GM23338 (cell line): ENCODE results near the gene LEMD2. TPM values are rescaled to one million over a fixed set of nuclear protein-coding genes. Genes with fewer than 3 reads are reported as not detected.
A peak's percentile ranks its signal among the peaks of the same experiment; 100 is the strongest.

Experiments
- ATAC-seq: fragments of 200-7000 bp; cut with Tn5 transposase; 3 replicates; pipeline ENCODE4 v1.9.1; 2020
- DNase-seq: peaks from one replicate; pipeline ENCODE4 v3.0.0-alpha.2; 2015; ENCODE audit warnings: low spot score
- H2AFZ ChIP-seq: fragments of 200-600 bp; sonication (generic); 2 replicates; pipeline ENCODE4 v1.8.0; 2016; ENCODE audit warnings: antibody characterized with exemption, mild to moderate bottlenecking, moderate library complexity
- H3F3A ChIP-seq: fragments of 200-600 bp; sonication (generic); replicated peaks from 2 replicates; pipeline ENCODE4 v1.8.0; 2017; ENCODE audit warnings: antibody characterized with exemption, mixed run types, low read depth
- H3K27ac ChIP-seq: fragments of 200-600 bp; sonication (generic); 2 replicates; pipeline ENCODE4 v1.6.1; 2016; ENCODE audit warnings: low read depth
- H3K27me3 ChIP-seq: fragments of 200-600 bp; sonication (generic); 2 replicates; pipeline ENCODE4 v1.8.0; 2016; ENCODE audit warnings: mild to moderate bottlenecking, mixed run types, moderate library complexity; ENCODE audit not compliant: insufficient read depth
- H3K36me3 ChIP-seq: fragments of 200-600 bp; sonication (generic); 2 replicates; pipeline ENCODE4 v1.8.0; 2016; ENCODE audit warnings: mild to moderate bottlenecking; ENCODE audit not compliant: insufficient read depth
- H3K4me1 ChIP-seq: fragments of 200-600 bp; sonication (generic); 2 replicates; pipeline ENCODE4 v1.8.0; 2016; ENCODE audit warnings: mild to moderate bottlenecking, moderate library complexity; ENCODE audit not compliant: insufficient read depth
- H3K4me2 ChIP-seq: fragments of 200-600 bp; sonication (generic); 2 replicates; pipeline ENCODE4 v1.7.1; 2017; ENCODE audit warnings: mixed run types
- H3K4me3 ChIP-seq: fragments of 200-600 bp; sonication (generic); 2 replicates; pipeline ENCODE4 v1.6.1; 2016; ENCODE audit warnings: mixed run types
- H3K79me2 ChIP-seq: fragments of 200-600 bp; sonication (generic); replicated peaks from 2 replicates; pipeline ENCODE4 v1.8.0; 2017; ENCODE audit warnings: mild to moderate bottlenecking; ENCODE audit not compliant: insufficient read depth
- H3K9me2 ChIP-seq: fragments of 200-600 bp; sonication (generic); 2 replicates; pipeline ENCODE4 v1.8.0; 2017; ENCODE audit not compliant: insufficient read depth
- H4K20me1 ChIP-seq: fragments of 200-600 bp; sonication (generic); replicated peaks from 2 replicates; pipeline ENCODE4 v1.8.0; 2017; ENCODE audit warnings: mild to moderate bottlenecking; ENCODE audit not compliant: insufficient read depth
- H3K27ac Mint-ChIP-seq: 2 replicates; pipeline ENCODE4 v1.8.0; 2020; ENCODE audit warnings: inconsistent platforms, mild to moderate bottlenecking, moderate library complexity, mixed read lengths
- H3K27me3 Mint-ChIP-seq: 3 replicates; pipeline ENCODE4 v1.8.0; 2022; ENCODE audit warnings: low read depth, mild to moderate bottlenecking, moderate library complexity, mixed read lengths, inconsistent platforms; ENCODE audit not compliant: insufficient read depth, poor library complexity
- H3K36me3 Mint-ChIP-seq: 3 replicates; pipeline ENCODE4 v1.8.0; 2021; ENCODE audit warnings: low read depth, mild to moderate bottlenecking, inconsistent platforms, moderate library complexity, mixed read lengths
- H3K4me1 Mint-ChIP-seq: 3 replicates; pipeline ENCODE4 v1.8.0; 2020; ENCODE audit warnings: mild to moderate bottlenecking, inconsistent platforms, mixed read lengths
- H3K4me3 Mint-ChIP-seq: 3 replicates; pipeline ENCODE4 v1.8.0; 2021; ENCODE audit warnings: moderate library complexity, mild to moderate bottlenecking, inconsistent platforms, mixed read lengths
- H3K9me3 Mint-ChIP-seq: 3 replicates; pipeline ENCODE4 v1.8.0; 2020; ENCODE audit warnings: moderate library complexity, mild to moderate bottlenecking, inconsistent platforms, mixed read lengths
- CREB1 ChIP-seq: fragments of 250-450 bp; sonication (Bioruptor Pico); IDR thresholded peaks from 2 replicates; pipeline ENCODE4 v1.5.0; 2020; ENCODE audit warnings: low read depth, mild to moderate bottlenecking, moderate library complexity
- EZH2 ChIP-seq: fragments of 200-600 bp; sonication (generic); IDR thresholded peaks from one replicate; pipeline ENCODE4 v1.8.0; 2017; ENCODE audit warnings: antibody characterized with exemption, mild to moderate bottlenecking, low read depth; ENCODE audit not compliant: unreplicated experiment
- EZH2phosphoT487 ChIP-seq: fragments of 200-600 bp; sonication (generic); IDR thresholded peaks from one replicate; pipeline ENCODE4 v1.8.1; 2018; ENCODE audit warnings: antibody characterized with exemption; ENCODE audit not compliant: unreplicated experiment
- JUNB ChIP-seq: IDR thresholded peaks from one replicate; pipeline ENCODE4 v1.6.1; 2016; ENCODE audit warnings: antibody characterized with exemption; ENCODE audit not compliant: unreplicated experiment
- NANOG ChIP-seq: IDR thresholded peaks from 2 replicates; pipeline ENCODE4 v1.6.1; 2016; ENCODE audit warnings: antibody characterized with exemption, borderline replicate concordance
- POLR2AphosphoS5 ChIP-seq: IDR thresholded peaks from 2 replicates; pipeline ENCODE4 v1.6.1; 2016; ENCODE audit warnings: antibody characterized with exemption, low read depth
- STAT1 ChIP-seq: IDR thresholded peaks from one replicate; pipeline ENCODE4 v1.6.1; 2016; ENCODE audit warnings: antibody characterized with exemption; ENCODE audit not compliant: unreplicated experiment
- ZNF114 ChIP-seq: fragments of 250-450 bp; sonication (Bioruptor Pico); IDR thresholded peaks from 2 replicates; pipeline ENCODE4 v1.5.0; 2020; ENCODE audit warnings: mild to moderate bottlenecking, moderate library complexity
- ZNF331 ChIP-seq: fragments of 250-450 bp; sonication (Bioruptor Pico); IDR thresholded peaks from 2 replicates; pipeline ENCODE4 v1.5.0; 2020; ENCODE audit warnings: low read depth, mild to moderate bottlenecking, moderate library complexity
- polyA plus RNA-seq: library from polyadenylated mRNA; unstranded; fragments of >200 nt; fragmentation: Nextera tagmentation; extraction: Ambion mirVana; gene quantifications from 2 replicates; pipeline ENCODE4 v1.2.1, GENCODE V29; 2016
- total RNA-seq: library from RNA; depleted of rRNA; stranded (reverse); fragments of >200 nt; shearing (Covaris generic); gene quantifications from 2 replicates; pipeline ENCODE4 v1.2.3, GENCODE V29; 2014
- TF ChIP-seq, protein P1 (sequence below), 2 experiments: fragments of 200-600 bp in 1 of 2; sonication (generic) in 1 of 2; conservative IDR thresholded peaks; 2 replicates each; pipeline versions ENCODE4 v1.5.1 to v1.6.1; 2016 to 2017; ENCODE audit warnings: antibody characterized with exemption in 2 of 2, low read depth in 2 of 2, mild to moderate bottlenecking in 2 of 2, moderate library complexity in 1 of 2
- TF ChIP-seq, protein P2 (sequence below): fragments of 250-450 bp; sonication (Bioruptor Pico); IDR thresholded peaks from 2 replicates; pipeline ENCODE4 v1.5.0; 2020; ENCODE audit warnings: mild to moderate bottlenecking, moderate library complexity
- TF ChIP-seq, protein P3 (sequence below): IDR thresholded peaks from 2 replicates; pipeline ENCODE4 v1.6.1; 2016; ENCODE audit warnings: antibody characterized with exemption
- TF ChIP-seq, protein P4 (sequence below): IDR thresholded peaks from one replicate; pipeline ENCODE4 v1.6.1; 2018; ENCODE audit warnings: antibody characterized with exemption; ENCODE audit not compliant: unreplicated experiment

The LEMD2 gene
- total and polyA plus RNA-seq, 2 experiments from 2014 or later, result 28.6 to 64.7 TPM

DNA sequence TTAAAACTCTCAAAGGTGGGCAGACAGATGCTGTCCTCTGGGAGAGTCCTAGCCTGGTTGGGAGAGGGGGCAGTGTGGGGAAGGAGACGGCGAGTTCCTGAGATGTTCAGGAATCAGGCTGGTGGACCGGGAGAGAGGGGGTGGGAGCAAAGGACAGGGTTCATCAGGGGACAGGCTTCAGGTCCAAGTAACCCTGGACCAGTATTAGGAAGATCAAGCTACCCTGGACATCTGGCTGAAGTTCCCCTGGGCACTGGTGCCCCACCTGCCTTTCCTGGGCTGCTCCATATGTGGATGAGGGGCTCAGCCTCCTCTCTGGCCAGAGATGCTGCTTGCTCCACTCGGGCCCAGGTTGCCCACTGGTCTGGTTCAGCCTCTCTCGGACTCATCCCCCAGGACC lies 41.1 kb downstream of the LEMD2 start (continued):
- TF ChIP-seq NANOG, result no peak
- TF ChIP-seq ZNF331 (CRISPR knock-in tag), result no peak
- no peak for TF ChIP-seq POLR2AphosphoS5
- TF ChIP-seq EZH2phosphoT487, result no peak
- TF ChIP-seq, protein P1, sequence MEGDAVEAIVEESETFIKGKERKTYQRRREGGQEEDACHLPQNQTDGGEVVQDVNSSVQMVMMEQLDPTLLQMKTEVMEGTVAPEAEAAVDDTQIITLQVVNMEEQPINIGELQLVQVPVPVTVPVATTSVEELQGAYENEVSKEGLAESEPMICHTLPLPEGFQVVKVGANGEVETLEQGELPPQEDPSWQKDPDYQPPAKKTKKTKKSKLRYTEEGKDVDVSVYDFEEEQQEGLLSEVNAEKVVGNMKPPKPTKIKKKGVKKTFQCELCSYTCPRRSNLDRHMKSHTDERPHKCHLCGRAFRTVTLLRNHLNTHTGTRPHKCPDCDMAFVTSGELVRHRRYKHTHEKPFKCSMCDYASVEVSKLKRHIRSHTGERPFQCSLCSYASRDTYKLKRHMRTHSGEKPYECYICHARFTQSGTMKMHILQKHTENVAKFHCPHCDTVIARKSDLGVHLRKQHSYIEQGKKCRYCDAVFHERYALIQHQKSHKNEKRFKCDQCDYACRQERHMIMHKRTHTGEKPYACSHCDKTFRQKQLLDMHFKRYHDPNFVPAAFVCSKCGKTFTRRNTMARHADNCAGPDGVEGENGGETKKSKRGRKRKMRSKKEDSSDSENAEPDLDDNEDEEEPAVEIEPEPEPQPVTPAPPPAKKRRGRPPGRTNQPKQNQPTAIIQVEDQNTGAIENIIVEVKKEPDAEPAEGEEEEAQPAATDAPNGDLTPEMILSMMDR (conservative IDR thresholded peaks at IDR 0.05; ENCODE audit: low read depth in 2 of 2), result no peak
- no peak for TF ChIP-seq STAT1
- no peak for TF ChIP-seq ZNF114 (CRISPR knock-in tag)

DNA sequence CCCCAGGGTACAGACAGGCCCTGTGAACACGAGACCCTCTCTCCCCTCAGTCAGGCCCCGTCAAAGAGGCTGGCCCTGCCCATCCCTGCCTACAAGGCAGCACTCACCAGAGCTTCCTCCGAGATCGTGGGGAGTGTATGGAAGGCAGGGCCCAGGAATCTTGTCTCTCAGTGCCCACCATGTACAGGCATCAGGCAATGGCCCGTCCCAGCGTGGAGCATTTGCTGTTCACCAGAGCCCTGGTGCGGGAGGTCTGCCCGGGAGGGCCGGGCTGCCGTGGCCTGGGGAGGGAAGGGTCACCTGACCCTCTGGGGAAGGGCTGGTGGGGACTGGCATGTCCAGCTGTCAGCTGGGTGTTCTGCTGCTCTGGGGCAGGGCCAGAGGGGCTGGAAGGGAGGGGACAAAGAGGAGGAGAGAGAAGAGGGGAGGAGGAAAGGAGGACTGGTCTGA lies 42.3 kb downstream of the LEMD2 start, which contains the start of gene IP6K3:
TSS of gene IP6K3 (minus strand) at position 255 of the 450 bp plus-strand sequence. CDS start 11,429 bp downstream, outside the sequence.
- H3K4me1 ChIP-seq, result peaks cover 20% of the 10 kb centered on the region
- no peak for DNase-seq
- TF ChIP-seq, protein P2, sequence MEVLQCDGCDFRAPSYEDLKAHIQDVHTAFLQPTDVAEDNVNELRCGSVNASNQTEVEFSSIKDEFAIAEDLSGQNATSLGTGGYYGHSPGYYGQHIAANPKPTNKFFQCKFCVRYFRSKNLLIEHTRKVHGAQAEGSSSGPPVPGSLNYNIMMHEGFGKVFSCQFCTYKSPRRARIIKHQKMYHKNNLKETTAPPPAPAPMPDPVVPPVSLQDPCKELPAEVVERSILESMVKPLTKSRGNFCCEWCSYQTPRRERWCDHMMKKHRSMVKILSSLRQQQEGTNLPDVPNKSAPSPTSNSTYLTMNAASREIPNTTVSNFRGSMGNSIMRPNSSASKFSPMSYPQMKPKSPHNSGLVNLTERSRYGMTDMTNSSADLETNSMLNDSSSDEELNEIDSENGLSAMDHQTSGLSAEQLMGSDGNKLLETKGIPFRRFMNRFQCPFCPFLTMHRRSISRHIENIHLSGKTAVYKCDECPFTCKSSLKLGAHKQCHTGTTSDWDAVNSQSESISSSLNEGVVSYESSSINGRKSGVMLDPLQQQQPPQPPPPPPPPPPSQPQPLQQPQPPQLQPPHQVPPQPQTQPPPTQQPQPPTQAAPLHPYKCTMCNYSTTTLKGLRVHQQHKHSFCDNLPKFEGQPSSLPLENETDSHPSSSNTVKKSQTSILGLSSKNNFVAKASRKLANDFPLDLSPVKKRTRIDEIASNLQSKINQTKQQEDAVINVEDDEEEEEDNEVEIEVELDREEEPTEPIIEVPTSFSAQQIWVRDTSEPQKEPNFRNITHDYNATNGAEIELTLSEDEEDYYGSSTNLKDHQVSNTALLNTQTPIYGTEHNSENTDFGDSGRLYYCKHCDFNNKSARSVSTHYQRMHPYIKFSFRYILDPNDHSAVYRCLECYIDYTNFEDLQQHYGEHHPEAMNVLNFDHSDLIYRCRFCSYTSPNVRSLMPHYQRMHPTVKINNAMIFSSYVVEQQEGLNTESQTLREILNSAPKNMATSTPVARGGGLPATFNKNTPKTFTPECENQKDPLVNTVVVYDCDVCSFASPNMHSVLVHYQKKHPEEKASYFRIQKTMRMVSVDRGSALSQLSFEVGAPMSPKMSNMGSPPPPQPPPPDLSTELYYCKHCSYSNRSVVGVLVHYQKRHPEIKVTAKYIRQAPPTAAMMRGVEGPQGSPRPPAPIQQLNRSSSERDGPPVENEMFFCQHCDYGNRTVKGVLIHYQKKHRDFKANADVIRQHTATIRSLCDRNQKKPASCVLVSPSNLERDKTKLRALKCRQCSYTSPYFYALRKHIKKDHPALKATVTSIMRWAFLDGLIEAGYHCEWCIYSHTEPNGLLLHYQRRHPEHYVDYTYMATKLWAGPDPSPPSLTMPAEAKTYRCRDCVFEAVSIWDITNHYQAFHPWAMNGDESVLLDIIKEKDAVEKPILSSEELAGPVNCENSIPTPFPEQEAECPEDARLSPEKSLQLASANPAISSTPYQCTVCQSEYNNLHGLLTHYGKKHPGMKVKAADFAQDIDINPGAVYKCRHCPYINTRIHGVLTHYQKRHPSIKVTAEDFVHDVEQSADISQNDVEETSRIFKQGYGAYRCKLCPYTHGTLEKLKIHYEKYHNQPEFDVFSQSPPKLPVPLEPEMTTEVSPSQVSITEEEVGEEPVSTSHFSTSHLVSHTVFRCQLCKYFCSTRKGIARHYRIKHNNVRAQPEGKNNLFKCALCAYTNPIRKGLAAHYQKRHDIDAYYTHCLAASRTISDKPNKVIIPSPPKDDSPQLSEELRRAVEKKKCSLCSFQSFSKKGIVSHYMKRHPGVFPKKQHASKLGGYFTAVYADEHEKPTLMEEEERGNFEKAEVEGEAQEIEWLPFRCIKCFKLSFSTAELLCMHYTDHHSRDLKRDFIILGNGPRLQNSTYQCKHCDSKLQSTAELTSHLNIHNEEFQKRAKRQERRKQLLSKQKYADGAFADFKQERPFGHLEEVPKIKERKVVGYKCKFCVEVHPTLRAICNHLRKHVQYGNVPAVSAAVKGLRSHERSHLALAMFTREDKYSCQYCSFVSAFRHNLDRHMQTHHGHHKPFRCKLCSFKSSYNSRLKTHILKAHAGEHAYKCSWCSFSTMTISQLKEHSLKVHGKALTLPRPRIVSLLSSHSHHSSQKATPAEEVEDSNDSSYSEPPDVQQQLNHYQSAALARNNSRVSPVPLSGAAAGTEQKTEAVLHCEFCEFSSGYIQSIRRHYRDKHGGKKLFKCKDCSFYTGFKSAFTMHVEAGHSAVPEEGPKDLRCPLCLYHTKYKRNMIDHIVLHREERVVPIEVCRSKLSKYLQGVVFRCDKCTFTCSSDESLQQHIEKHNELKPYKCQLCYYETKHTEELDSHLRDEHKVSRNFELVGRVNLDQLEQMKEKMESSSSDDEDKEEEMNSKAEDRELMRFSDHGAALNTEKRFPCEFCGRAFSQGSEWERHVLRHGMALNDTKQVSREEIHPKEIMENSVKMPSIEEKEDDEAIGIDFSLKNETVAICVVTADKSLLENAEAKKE (CRISPR knock-in tag), result no peak
- TF ChIP-seq JUNB (no peak), NANOG (no peak), CREB1 (CRISPR knock-in tag) (no peak), EZH2phosphoT487 (no peak), POLR2AphosphoS5 (no peak), EZH2 (no peak), ZNF331 (CRISPR knock-in tag) (no peak), ZNF114 (CRISPR knock-in tag) (no peak)
- TF ChIP-seq, protein P3, sequence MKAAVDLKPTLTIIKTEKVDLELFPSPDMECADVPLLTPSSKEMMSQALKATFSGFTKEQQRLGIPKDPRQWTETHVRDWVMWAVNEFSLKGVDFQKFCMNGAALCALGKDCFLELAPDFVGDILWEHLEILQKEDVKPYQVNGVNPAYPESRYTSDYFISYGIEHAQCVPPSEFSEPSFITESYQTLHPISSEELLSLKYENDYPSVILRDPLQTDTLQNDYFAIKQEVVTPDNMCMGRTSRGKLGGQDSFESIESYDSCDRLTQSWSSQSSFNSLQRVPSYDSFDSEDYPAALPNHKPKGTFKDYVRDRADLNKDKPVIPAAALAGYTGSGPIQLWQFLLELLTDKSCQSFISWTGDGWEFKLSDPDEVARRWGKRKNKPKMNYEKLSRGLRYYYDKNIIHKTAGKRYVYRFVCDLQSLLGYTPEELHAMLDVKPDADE, result no peak
- TF ChIP-seq, protein P4, sequence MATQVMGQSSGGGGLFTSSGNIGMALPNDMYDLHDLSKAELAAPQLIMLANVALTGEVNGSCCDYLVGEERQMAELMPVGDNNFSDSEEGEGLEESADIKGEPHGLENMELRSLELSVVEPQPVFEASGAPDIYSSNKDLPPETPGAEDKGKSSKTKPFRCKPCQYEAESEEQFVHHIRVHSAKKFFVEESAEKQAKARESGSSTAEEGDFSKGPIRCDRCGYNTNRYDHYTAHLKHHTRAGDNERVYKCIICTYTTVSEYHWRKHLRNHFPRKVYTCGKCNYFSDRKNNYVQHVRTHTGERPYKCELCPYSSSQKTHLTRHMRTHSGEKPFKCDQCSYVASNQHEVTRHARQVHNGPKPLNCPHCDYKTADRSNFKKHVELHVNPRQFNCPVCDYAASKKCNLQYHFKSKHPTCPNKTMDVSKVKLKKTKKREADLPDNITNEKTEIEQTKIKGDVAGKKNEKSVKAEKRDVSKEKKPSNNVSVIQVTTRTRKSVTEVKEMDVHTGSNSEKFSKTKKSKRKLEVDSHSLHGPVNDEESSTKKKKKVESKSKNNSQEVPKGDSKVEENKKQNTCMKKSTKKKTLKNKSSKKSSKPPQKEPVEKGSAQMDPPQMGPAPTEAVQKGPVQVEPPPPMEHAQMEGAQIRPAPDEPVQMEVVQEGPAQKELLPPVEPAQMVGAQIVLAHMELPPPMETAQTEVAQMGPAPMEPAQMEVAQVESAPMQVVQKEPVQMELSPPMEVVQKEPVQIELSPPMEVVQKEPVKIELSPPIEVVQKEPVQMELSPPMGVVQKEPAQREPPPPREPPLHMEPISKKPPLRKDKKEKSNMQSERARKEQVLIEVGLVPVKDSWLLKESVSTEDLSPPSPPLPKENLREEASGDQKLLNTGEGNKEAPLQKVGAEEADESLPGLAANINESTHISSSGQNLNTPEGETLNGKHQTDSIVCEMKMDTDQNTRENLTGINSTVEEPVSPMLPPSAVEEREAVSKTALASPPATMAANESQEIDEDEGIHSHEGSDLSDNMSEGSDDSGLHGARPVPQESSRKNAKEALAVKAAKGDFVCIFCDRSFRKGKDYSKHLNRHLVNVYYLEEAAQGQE, result no peak

More for the DNA sequence above, 42.3 kb downstream of the LEMD2 start, which contains the start of gene IP6K3:
- H3K79me2 ChIP-seq, result no peaks in the 10 kb centered on the region
- no peak within 1 kb of the TSS for H3K27ac Mint-ChIP-seq
- peaks cover 43% of the 10 kb centered on the region for H3K4me1 Mint-ChIP-seq
- no peaks in the 10 kb centered on the region for H3K9me2 ChIP-seq
- H4K20me1 ChIP-seq, result no peaks in the 10 kb centered on the region
- no peak within 1 kb of the TSS for H3K27ac ChIP-seq
- peak within 1 kb of the TSS; percentile 38; the same call in 1 of the 2 replicates for H3K4me2 ChIP-seq
- H3K4me3 ChIP-seq, result no peak within 1 kb of the TSS
- H3K27me3 ChIP-seq, result no peaks in the 10 kb centered on the region
- no peak within 1 kb of the TSS for H2AFZ ChIP-seq
- no peak within 1 kb of the TSS; the same call in 2 of the 3 replicates for H3K4me3 Mint-ChIP-seq
- H3K9me3 Mint-ChIP-seq, result no peaks in the 10 kb centered on the region
- peaks cover 13% of the 10 kb centered on the region for H3K27me3 Mint-ChIP-seq
- no peaks in the 10 kb centered on the region for H3K36me3 Mint-ChIP-seq
- H3K36me3 ChIP-seq, result no peaks in the 10 kb centered on the region
- no peaks in the 10 kb centered on the region for H3F3A ChIP-seq
- ATAC-seq, result peak; percentile 2; the same call in 1 of the 3 replicates
